HG02642 (cell line): ENCODE measurements around the gene NOTCH3.

Experiments used
- ATAC-seq: cut with Tn5 transposase; IDR thresholded peaks from one replicate; pipeline ENCODE4 v1.9.1; 2021; ENCODE audit warnings: mild to moderate bottlenecking; ENCODE audit not compliant: unreplicated experiment, poor library complexity

The NOTCH3 gene

DNA sequence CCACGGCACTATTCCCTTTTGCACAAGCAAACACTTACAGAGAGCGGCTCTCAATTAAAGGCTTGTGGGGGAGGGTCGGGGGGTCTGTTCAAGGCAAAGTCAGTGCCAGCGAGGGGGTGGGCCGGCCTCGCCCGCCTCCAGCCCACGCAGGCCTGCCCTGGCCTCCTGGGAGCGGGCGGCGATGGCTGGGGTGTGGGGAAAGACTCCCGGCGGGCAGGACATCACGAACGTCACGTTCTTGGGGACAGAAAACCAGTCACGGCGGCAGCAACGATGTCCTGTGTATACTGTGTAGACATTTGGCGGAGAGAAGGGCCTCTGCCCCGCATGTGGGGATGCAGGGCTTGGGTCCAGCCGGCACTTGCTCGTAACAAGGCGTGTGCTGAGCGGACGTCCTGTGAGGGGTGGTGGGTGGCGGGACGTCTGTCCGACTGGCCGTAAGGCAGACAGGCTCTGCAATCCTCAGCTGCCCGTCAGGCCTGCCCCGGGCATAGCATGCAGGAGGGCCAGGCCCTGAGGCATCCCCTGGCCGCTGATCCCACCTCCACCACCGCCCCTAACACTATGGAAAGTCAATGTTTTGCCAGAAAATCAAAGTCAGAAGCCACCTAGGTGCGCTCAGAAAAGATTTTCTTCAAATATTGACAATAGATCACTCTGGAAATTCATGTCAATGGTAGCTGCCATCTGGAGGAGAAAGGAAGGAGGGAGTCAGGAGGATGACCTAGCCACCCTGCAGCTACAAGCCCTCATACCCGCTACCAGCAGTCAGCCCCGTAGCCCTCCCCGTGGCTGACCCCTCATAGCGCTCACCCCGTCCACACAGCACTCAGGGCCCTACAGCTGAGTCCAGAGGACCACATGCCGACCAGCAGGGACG is 37.2 kb upstream of the NOTCH3 start:
- ATAC-seq = no peak

- ATAC-seq = no peak
Observed at GRCh38 chr19:15236886-15237285, 36.1 kb upstream of the NOTCH3 start.

- no peak for ATAC-seq
Observed at GRCh38 chr19:15235781-15236180, 35.0 kb upstream of the NOTCH3 start.

GRCh38 chr19:15234431-15235130 is 33.8 kb upstream of the NOTCH3 start:
- no peak for ATAC-seq

DNA sequence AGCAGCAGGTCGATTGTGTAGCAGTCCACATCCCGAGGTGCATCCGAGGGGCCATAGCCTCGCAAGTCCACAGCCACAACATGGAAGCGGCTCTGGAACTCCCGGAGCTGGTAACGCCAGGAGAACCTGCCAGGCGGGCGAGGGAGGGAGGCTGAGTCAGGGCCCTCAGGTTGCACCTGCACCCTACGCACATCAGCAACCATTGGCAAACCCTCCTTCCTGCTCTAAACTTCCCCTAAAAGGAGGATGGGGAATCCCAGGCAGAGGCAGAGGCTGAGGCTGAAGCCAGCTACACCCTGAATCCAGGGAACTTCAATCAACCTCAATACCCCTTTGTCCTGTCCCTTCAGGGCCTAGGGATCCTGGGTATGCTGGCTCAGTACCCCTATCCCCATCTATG is 30.5 kb upstream of the NOTCH3 start:
- no peak for ATAC-seq

DNA sequence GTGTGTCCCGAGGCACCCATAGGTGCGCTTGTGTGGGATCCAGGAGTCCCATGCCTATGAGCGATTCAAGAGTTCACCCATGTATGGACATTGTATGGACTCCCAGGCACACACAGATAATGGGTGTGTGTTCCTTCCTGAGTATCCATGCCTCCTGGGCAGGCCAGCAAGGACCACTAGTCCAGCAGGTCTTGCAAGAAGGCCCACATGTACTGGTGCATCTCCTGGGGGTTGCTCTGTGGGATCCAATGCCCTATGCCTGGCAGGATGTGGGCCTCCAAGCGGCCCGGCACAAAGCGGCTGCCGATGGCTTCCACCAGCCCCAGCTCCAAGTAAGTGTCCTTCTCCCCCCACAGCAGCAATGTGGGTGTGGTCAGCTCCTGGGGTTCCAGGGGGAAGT is 26.5 kb upstream of the NOTCH3 start:
- ATAC-seq = no peak

- no peak for ATAC-seq
Observed at GRCh38 chr19:15225760-15226159, 25.0 kb upstream of the NOTCH3 start.

DNA sequence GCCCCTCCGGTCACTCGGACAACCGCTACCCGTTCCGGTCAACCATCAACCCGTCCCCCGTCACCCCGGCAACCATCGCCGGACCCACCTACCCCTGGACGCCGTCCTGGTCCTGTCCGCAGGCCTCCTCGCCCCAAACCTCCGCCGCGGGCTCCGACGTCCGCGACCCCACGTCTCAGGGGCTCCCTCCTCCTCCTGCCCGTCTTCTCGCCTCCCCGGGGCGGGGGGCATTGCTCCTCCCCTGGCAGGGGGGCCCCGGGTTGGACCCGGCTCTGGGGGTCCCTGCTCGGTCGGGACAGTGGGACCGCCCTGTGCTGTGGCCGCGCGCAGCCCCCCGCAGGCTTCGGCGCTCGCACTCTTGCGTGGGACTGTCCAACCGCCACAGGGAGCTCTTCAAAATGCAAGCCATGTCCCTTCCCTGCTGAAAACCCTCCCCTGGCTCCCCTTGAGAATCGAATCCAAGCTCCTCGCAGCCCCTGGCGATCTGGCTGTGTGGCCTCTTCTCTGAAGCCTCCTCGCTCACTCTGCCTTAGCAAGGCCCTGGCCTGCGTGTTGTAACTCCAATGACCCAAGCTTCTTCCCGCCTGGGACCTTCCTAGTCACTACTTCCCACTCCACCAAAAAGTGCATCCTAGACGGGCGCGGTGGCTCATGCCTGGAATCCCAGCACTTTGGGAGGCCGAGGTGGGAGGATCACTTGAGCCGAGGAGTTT is 23.0 kb upstream of the NOTCH3 start:
- peak; percentile 9 for ATAC-seq

DNA sequence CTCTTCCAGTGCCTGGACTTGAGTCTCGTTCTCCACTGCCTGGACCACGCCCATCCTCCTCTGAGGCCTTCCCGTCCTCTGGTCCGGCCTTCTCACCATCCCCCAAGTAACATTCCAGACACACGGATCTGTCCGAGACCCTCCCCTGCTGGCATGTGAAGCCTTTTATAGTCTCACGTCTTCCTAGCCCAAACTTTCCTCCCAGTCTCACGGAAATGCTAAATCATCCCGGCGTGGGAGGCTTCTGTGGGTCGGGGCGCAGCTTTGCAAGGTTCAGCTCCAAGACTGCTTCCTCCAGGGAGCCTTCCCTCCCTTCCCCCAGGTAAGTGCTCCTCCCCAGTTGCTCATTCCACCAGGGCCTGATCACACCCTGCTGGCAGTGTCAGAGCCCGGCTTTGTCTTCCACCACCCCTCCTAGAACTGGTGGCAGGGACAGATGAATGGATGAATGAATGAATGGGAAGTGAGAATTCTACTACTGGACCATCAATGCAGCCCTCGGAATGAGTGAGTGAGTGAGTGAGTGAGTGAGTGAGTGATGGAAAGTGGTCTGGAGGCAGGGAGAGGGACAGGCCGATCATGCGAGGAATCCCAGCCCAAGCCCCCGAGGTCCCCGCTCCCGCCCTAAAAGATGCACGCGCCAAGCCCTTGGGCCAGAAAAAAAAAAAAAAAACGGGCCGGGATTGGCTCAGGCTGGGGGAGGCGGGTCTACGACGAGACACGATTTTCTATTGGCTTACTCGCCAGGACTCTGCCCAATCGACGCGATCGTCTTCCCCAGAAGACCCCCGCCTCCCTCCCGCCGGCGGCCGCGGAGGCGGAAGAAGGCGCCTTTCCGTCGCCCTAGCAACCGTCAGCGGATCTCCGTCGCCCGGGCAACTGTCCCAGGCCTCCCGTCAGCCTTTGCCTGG is 22.2 kb upstream of the NOTCH3 start:
- peak; percentile 88 for ATAC-seq

DNA sequence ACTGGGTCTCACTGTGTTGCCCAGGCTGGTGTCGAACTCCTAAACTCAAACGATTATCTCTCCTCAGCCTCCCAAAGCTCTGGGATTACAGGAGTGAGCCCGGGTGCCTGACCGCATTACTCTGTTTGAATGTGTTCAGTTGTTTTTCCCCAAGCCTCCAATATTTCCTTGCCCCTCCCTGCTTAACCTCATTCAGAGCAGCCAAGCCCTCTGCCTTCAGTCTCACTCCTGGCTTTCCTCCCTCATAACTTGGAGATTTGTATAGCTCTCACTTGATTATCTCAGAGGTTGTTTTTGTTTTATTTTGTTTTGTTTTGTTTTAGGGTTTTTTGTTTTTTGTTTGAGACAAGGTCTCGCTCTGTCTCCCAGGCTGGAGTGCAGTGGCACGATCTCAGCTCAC is 20.0 kb upstream of the NOTCH3 start:
- no peak for ATAC-seq

DNA sequence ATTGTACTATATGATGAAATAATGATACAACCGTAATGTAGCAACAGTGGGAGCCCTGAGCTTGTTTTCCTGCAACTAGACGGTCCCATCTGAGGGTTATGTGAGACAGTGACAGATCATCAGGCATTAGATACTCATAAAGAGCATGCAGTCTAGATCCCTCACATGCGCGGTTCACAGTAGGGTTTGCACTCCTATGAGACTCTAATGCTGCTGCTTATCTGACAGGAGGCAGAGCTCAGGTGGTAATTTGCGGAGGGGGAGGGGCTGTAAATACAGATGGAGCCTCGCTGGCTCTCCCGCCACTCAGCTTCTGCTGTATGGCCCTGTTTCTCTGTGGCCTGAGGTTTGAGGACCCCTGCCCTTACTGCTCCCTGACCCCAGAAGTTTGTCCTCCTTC is 17.7 kb upstream of the NOTCH3 start:
- ATAC-seq = no peak

DNA sequence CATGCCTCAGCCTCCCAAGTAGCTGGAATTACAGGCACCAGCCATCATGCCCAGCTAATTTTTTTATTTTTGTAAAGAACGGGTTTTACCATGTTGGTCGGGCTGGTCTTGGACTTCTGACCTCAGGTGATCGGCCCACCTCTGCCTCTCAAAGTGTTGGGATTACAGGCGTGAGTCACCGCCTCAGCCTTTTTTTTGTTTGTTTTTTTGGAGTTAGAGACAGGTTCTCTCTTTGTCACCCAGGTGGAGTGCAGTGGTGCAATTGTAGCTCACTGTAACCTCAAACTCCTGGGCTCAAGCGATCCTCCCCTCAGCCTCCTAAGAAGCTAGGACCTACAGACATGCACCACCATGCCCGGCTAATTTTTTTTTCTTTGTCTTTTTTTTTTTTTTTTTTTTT is 15.6 kb upstream of the NOTCH3 start:
- no peak for ATAC-seq

- ATAC-seq = no peak
Observed at GRCh38 chr19:15213715-15214381, 13.1 kb upstream of the NOTCH3 start.

GRCh38 chr19:15212711-15213110 is 11.9 kb upstream of the NOTCH3 start:
- ATAC-seq = no peak

DNA sequence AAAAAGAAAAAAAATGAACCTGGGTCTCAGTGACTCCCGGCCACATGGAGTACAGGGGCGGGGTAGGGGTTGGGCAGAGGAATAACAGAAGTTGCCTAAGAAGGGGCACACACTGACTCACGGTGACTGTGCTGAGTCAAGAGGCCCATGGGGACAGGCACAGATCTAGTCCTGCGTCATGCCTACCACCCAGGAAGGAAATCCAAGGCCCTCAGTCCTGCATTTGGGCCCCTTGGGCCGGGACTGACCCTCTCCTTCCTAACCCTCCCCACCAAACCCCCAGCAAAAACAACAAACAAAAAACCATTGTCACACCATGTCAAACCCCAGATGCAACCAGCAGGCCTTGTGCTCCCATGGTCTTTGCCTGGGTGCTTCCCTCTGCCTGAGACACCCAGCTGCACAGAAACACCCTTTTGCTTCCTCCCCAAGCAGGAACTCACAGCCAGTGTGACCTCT is 9.6 kb upstream of the NOTCH3 start:
- ATAC-seq = no peak

DNA sequence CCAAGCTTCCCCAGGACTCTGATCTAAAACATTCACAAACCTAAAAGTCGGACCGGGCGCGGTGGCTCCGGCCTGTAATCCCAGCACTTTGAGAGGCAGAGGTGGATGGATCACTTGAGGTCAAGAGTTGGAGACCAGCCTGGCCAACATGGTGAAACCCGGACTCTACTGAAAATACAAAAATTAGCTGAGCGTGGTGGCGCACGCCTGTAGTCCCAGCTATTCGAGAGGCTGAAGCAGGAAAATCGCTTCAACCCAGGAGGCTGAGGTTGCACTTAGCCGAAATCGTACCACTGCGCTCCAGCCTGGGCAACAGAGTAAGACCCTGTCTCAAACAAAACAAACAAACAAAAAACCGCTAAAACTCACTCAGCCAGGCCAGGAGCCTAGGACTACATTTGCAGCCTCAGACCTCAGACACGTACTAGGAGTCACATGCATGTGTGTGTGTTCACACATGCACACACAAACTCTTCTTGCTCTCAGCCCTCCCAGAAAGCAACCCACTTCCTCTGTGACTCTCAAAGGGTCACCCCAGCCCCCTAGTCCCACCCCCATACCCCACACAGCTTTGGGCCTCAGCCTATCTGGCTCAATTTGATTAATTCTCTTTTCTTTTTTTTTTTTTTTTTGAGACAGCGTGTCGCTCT is 704 bp upstream of the NOTCH3 start:
- no peak for ATAC-seq

DNA sequence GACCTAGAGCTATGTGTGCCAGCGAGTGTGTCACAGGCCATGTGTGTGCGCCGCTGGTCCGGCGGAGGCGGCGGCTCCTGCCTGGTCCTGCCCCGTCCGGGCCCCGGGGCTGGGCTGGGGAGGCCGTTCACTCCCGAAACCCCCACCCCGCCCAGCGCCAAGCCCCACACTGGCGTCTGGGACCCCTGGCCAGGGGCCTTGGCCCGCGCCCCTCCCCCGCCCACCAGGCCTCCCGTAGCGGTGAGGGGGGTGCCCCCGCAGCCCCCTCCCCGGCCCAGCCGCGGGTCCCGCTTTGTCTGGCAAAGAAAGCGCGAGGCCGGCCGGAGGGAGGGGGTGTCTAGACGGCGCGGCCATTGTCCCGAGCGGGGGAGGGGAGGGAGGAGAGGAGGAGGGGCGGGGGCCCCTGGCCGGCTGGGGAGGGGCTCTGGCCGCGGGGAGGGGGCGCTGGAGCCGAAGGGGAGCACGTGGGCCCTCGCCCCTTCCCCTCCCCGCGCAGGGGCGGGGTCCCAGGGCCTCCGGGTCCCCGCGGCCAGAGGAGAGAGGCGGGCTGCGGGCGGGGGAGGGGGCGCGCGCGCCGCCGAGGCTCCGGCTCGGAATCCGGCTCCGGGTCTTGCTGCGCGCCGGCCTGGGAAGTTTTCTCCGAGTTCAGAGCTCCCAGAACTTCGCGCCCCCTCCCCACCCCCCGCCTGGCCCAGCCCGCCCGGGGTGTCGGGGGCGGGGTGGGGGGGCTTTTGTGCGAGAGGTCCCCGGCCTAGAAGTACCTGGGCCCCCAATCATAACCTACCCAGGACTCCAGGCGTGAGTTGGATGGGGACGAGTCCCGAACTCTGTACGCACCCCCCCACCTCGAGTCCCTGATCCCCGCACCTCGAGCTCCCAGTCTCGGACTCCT is 888 bp downstream of the NOTCH3 start:
- ATAC-seq = no peak
